Muscle of leg (tissue), 11 donors: ENCODE results near the gene ECPAS. TPM values are rescaled to one million over a fixed set of nuclear protein-coding genes. Genes with fewer than 3 reads are reported as not detected.

Experiments
- DNase-seq: peaks from one replicate; pipeline ENCODE4 v3.0.0; 2013
- H3K27ac ChIP-seq: one replicate; pipeline ENCODE4 v1.5.1; 2013; ENCODE audit warnings: mild to moderate bottlenecking, low read length, control low read depth
- H3K27me3 ChIP-seq: one replicate; pipeline ENCODE4 v1.6.1; 2013; ENCODE audit warnings: low read length; ENCODE audit not compliant: control insufficient read depth, insufficient read depth
- H3K36me3 ChIP-seq: one replicate; pipeline ENCODE4 v1.6.1; 2013; ENCODE audit warnings: low read length; ENCODE audit not compliant: control insufficient read depth, insufficient read depth
- H3K4me1 ChIP-seq: one replicate; pipeline ENCODE4 v1.6.1; 2013; ENCODE audit warnings: low read length; ENCODE audit not compliant: control insufficient read depth, insufficient read depth
- H3K4me3 ChIP-seq: one replicate; pipeline ENCODE4 v1.5.1; 2013; ENCODE audit warnings: low read length, control low read depth
- H3K9me3 ChIP-seq: replicated peaks from 2 replicates; pipeline ENCODE4 v1.6.1; 2013; ENCODE audit warnings: low read depth, low read length; ENCODE audit not compliant: control insufficient read depth
- WGBS: methylation state at CpG from one replicate; pipeline ENCODE4 v1.1.5; 2013; ENCODE audit warnings: missing lambda C conversion rate; ENCODE audit not compliant: insufficient coverage; 5-methylcytosine and 5-hydroxymethylcytosine counted together
- polyA plus RNA-seq, 8 donors: library from polyadenylated mRNA; unstranded; fragments of 120-200 nt; gene quantifications; one replicate each; pipeline versions ENCODE4 v1.2.1 to v1.2.3, GENCODE V29; 2013; ENCODE audit warnings: inconsistent platforms in 1 of 8, low replicate concordance in 1 of 8; ENCODE audit not compliant: insufficient read length in 8 of 8, insufficient read depth in 1 of 8
- total RNA-seq: library from RNA; stranded (reverse); fragments of 120-200 nt; gene quantifications from one replicate; pipeline ENCODE4 v1.2.4, GENCODE V29; 2013

ECPAS gene
- total and polyA plus RNA-seq, 9 donors, result 89.0 to 138 (median 117) TPM

DNA sequence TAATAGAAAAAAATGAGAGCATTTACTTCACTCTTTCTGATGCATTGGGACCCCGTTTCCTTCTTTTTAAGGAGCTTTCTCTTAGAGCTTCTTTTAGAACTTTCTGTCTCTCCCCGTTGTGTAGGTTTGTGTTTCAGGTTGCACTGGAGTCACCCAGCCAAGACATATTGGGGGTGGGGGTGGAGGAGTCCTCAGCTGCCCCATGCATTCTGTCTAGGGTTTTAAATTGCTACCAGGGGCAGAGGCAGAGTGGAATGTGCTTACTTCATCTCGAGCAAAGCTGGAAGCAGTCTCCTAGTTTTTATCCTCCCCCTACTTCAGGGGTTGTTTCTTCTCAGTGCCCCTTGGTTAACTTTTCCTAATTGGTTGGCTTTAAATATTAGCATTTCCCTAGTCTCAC is 163.6 kb downstream of the ECPAS start:
- Histone ChIP-seq H3K27me3 (no peaks in the 10 kb centered on the region), H3K4me3 (no peak overlapping the region), H3K36me3 (no peaks in the 10 kb centered on the region), H3K9me3 (peaks cover 3% of the 10 kb centered on the region), H3K27ac (no peak overlapping the region), H3K4me1 (no peaks in the 10 kb centered on the region)
- DNase-seq, result peak; percentile 9
- no CpG with 5 or more reads among the region's 3 CpGs for WGBS

DNA sequence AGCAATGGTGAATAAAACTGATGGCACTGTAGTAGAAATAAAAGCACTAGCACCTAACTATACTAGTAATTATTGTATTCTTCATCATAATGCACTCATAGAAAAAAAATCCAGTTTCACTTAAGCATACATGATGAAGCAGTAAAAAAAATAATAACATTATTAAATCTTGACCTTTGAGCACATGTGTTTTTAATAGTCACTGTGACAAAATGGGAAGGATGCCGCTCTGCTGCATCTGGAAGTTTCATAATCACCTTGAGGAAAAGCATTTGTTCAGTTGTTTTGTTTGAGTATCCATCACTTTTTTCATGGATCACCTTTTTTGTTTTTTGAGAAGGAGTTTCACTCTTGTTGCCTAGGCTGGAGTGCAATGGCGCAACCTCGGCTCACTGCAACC is 167.4 kb downstream of the ECPAS start:
- WGBS, result no CpG with 5 or more reads among the region's 3 CpGs
- no peak overlapping the region for H3K27ac ChIP-seq
- H3K27me3 ChIP-seq, result no peaks in the 10 kb centered on the region
- H3K9me3 ChIP-seq, result peaks cover 3% of the 10 kb centered on the region
- H3K4me1 ChIP-seq, result no peaks in the 10 kb centered on the region
- H3K36me3 ChIP-seq, result no peaks in the 10 kb centered on the region
- H3K4me3 ChIP-seq, result no peak overlapping the region
- DNase-seq, result no peak

Other genes starting within 250 kb of the ECPAS start
- not detected for gene OR2K2, start 154.2 kb downstream of the ECPAS start, total RNA-seq
- gene OR2K2, start 154.2 kb downstream of the ECPAS start, polyA plus RNA-seq, result not detected
- gene ZNF483, start 40.8 kb upstream of the ECPAS start, total RNA-seq, result 3.1 TPM
- 1 to 10 TPM in 2 of 8 donors, under 1 TPM in 6; 0.47 to 1.4 (median 0.81) TPM for gene ZNF483, start 40.8 kb upstream of the ECPAS start, polyA plus RNA-seq
- 39.4 TPM for gene PTGR1, start 115.3 kb upstream of the ECPAS start, total RNA-seq
- 10 to 100 TPM; 25.3 to 57.7 (median 46.3) TPM for gene PTGR1, start 115.3 kb upstream of the ECPAS start, polyA plus RNA-seq
- 6.9 TPM for gene DNAJC25, start 147.0 kb upstream of the ECPAS start, total RNA-seq
- 10 to 100 TPM in 1 of 8 donors, 1 to 10 TPM in 7; 7.3 to 10.1 (median 8.4) TPM for gene DNAJC25, start 147.0 kb upstream of the ECPAS start, polyA plus RNA-seq
- 27.4 TPM for gene GNG10, start 177.2 kb upstream of the ECPAS start, total RNA-seq
- gene GNG10, start 177.2 kb upstream of the ECPAS start, polyA plus RNA-seq, result 10 to 100 TPM; 43.5 to 60.6 (median 50.9) TPM